K562 (cell line): ENCODE data around the gene PHOSPHO1.

Experiments
- ATF3 ChIP-seq, 2 experiments: fragments of 450-650 bp in 1 of 2; sonication (generic) in 1 of 2; formaldehyde crosslinking in 1 of 2; IDR thresholded peaks in 1 of 2; conservative IDR thresholded peaks in 1 of 2; 2 replicates each; pipeline versions ENCODE4 v1.6.1 to v1.8.1; 2016 to 2023; ENCODE audit warnings: mild to moderate bottlenecking in 2 of 2, moderate library complexity in 2 of 2, inconsistent platforms in 1 of 2, missing genetic modification reagents in 1 of 2
- CEBPB ChIP-seq: fragments of 450-650 bp; IDR thresholded peaks from 2 replicates; pipeline ENCODE4 v1.6.1; 2016; ENCODE audit warnings: missing genetic modification characterization, missing compliant biosample characterization
- CHCHD3 ChIP-seq: fragments of 250-450 bp; sonication (Bioruptor Pico); IDR thresholded peaks from 2 replicates; pipeline ENCODE4 v2.1.2; 2022; ENCODE audit warnings: mild to moderate bottlenecking
- CHD4 ChIP-seq: fragments of 200-600 bp; sonication (generic); IDR thresholded peaks from 3 replicates; pipeline ENCODE4 v1.6.1; 2012; ENCODE audit warnings: low read depth, mild to moderate bottlenecking, mixed read lengths, low read length, inconsistent platforms; ENCODE audit not compliant: insufficient read depth, insufficient replicate concordance, poor library complexity, severe bottlenecking
- FOS ChIP-seq: IDR thresholded peaks from 3 replicates; pipeline ENCODE4 v1.6.1; 2011; ENCODE audit not compliant: insufficient read length; ENCODE audit errors: extremely low read depth
- KDM5B ChIP-seq: fragments of 200-600 bp; sonication (generic); IDR thresholded peaks from 2 replicates; pipeline ENCODE4 v1.6.1; 2012; ENCODE audit warnings: low read depth, mild to moderate bottlenecking, moderate library complexity, low read length, control low read depth, inconsistent platforms; ENCODE audit not compliant: insufficient replicate concordance
- KLF10 ChIP-seq: fragments of 250-450 bp; sonication (Bioruptor Pico); IDR thresholded peaks from 2 replicates; pipeline ENCODE4 v1.6.1; 2021; ENCODE audit warnings: matching md5 sums
- NR2C2 ChIP-seq, 2 experiments: fragments of 200-800 bp in 1 of 2; sonication (Bioruptor generic) in 1 of 2; sonication (generic) in 1 of 2; formaldehyde crosslinking in 1 of 2; IDR thresholded peaks; 2 replicates each; pipeline versions ENCODE4 v1.6.1 to v1.8.0; 2016 to 2022; ENCODE audit warnings: mild to moderate bottlenecking in 1 of 2, missing compliant biosample characterization in 1 of 2, missing genetic modification characterization in 1 of 2, missing genetic modification reagents in 1 of 2
- POLR2A ChIP-seq: fragments of 450-650 bp; conservative IDR thresholded peaks from 2 replicates; pipeline ENCODE4 v1.6.1; 2016
- SREBF2 ChIP-seq: sonication (generic); formaldehyde crosslinking; IDR thresholded peaks from 2 replicates; pipeline ENCODE4 v1.4.0; 2020; ENCODE audit warnings: mild to moderate bottlenecking, missing genetic modification reagents
- ZNF175 ChIP-seq: fragments of 200-800 bp; sonication (Bioruptor generic); IDR thresholded peaks from 2 replicates; pipeline ENCODE4 v1.6.1; 2016; ENCODE audit warnings: low read depth, mild to moderate bottlenecking, missing genetic modification characterization, missing compliant biosample characterization
- ZNF212 ChIP-seq: fragments of 450-650 bp; formaldehyde crosslinking; IDR thresholded peaks from 2 replicates; pipeline ENCODE4 v1.4.0; 2020; ENCODE audit warnings: mild to moderate bottlenecking
- TF ChIP-seq, protein P1 (sequence below): IDR thresholded peaks from 2 replicates; pipeline ENCODE4 v1.6.1; 2011; ENCODE audit not compliant: insufficient read length; ENCODE audit errors: extremely low read depth

DNA sequence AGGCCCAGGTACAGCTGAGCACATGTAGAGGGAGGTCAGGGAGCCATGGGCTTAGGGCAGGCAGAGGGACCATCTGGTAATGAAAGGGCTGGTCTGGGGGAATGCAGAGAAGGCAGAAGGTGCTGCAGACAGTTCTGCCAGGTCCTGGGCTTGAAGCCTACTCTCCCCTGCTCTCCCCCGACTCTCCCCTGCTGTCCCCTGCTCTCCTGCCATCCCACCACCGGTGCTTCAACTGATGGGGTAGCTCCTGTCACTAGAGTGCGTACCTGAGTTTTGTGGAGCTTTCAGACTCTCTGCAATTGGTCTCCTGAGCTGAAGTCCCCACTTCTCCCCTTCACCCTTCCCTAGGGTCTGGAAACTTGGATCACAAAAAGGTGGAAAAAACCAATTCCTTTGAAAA is 37.3 kb upstream of the PHOSPHO1 start:
- TF ChIP-seq CEBPB (tag) (no peak), CHCHD3 (CRISPR knock-in tag) (no peak), POLR2A (no peak), CHD4 (no peak), FOS (no peak), ZNF212 (CRISPR knock-in tag) (no peak), ATF3 (IDR thresholded peaks at IDR 0.05) (no peak), ATF3 (CRISPR knock-in tag; conservative IDR thresholded peaks at IDR 0.05) (no peak), KDM5B (no peak), ZNF175 (CRISPR knock-in tag) (no peak), SREBF2 (CRISPR knock-in tag) (no peak), KLF10 (CRISPR knock-in tag) (no peak), NR2C2 (CRISPR knock-in tag; IDR thresholded peaks at IDR 0.05) (no peak), NR2C2 (tag; IDR thresholded peaks at IDR 0.05) (no peak)
- TF ChIP-seq, protein P1, sequence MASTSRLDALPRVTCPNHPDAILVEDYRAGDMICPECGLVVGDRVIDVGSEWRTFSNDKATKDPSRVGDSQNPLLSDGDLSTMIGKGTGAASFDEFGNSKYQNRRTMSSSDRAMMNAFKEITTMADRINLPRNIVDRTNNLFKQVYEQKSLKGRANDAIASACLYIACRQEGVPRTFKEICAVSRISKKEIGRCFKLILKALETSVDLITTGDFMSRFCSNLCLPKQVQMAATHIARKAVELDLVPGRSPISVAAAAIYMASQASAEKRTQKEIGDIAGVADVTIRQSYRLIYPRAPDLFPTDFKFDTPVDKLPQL, result no peak
